GM18498 (cell line): Measurements from ENCODE around the gene TTLL10.
"Not testable (repeated sequence)": the region's sequence is repeated elsewhere in the genome, so short reads cannot be mapped to it uniquely, and the experiment has no call there.

Experiments
- ATAC-seq: cut with Tn5 transposase; IDR thresholded peaks from one replicate; pipeline ENCODE4 v1.9.1; 2021; ENCODE audit warnings: mild to moderate bottlenecking, moderate library complexity; ENCODE audit not compliant: unreplicated experiment

The TTLL10 gene

DNA sequence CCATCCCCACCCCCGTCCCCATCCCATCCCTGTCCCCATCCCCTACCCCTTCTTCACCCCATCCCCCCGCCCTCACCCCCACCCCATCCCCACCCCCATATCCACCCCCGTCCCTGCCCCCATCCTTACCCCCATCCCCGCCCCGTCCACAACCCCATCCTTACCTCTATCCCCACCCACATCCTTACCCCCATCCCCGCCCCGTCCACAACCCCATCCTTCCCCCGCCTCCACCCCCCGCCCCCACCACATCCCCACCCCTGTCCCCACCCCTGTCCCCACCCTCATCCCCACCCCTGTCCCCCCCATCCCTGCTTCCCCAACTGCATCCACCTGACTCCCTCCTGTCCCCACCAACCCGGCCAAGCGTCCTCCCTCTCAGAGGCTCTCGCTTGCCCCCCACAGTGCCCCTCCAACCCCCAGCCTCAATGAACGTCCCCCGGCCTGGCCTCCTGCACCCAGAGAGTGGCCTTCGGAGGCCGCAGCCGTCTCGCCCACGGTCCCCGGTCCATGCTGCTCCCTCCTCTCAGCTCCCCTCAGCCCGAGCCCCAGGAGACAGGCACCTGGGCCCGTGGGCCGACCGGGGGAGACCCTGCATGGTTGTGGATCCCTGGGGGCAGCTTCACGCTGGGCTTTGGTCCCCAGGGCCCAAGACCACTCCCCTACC is 32.3 kb upstream of the TTLL10 start:
- no peak for ATAC-seq

DNA sequence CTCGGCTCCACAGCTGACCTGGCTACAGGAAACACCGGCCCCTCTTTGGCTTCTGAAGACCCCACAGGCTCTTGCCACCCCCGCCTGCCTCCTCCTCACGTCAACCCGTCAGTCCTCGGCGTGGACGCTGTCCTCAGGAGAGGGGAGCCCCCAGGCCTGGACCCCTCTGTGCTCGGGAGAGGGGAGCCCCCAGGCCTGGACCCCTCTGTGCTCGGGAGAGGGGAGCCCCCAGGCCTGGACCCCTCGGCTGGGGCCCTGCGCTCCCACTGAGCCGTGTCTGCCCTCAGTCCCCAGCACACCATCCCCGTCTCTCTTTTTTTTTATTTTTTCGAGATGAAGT is 31.8 kb upstream of the TTLL10 start:
- no peak for ATAC-seq

GRCh38 chr1:1142352-1142751 is 31.3 kb upstream of the TTLL10 start:
- ATAC-seq: not testable (repeated sequence)

- ATAC-seq: no peak
These were observed 30.8 kb upstream of the TTLL10 start for GRCh38 chr1:1142844-1143243.

DNA sequence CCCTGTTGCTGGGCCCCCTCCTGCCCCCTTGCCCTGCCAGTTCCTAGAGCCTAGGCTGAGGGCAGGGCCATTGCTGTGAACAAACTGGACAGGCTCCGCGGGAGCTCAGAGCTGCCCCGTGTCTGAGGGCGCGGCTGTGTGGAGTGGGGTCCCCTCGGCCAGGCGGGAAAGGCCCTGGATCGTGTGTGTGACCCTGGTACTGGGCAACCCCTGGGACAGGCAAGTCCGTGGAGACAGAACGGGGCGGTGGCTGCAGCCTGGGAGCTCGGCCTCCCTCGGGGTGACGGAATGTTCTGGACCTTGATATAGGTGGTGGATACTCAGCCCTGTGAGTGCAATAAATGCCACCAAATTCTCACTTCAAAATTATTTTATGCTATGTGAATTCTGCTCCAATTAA is 30.0 kb upstream of the TTLL10 start:
- ATAC-seq: no peak

GRCh38 chr1:1144122-1144842 is 29.4 kb upstream of the TTLL10 start:
- ATAC-seq: no peak

- ATAC-seq: no peak
These were observed 28.7 kb upstream of the TTLL10 start for GRCh38 chr1:1144843-1145546.

- ATAC-seq: no peak
These were observed 28.1 kb upstream of the TTLL10 start for GRCh38 chr1:1145547-1145914.

DNA sequence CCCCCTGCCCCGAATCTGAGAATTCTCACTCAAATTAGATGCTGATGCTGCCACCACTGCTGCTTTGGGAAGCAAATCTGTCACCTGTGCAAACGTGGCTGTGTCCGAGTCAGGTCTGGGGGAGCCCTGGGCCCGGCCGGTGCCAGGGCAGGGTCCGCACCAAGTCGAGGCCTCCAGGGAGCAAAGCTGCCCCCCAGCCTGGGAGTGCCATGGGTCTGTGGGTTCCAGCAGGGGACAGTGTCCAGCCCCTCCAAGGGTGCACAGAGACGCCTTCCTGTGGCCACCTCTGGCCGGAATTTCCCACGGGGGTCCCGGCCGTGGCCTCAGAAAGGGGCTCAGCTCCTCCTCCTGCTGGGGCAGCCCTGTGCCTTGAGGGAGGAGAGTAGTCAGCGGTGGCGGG is 27.7 kb upstream of the TTLL10 start:
- no peak for ATAC-seq

GRCh38 chr1:1146596-1146995 is 27.1 kb upstream of the TTLL10 start:
- no peak for ATAC-seq

- ATAC-seq: no peak
These were observed 25.6 kb upstream of the TTLL10 start for GRCh38 chr1:1148061-1148460.

GRCh38 chr1:1148569-1148968 is 25.1 kb upstream of the TTLL10 start:
- no peak for ATAC-seq

- ATAC-seq: no peak
These were observed 24.3 kb upstream of the TTLL10 start for GRCh38 chr1:1149416-1149815.

DNA sequence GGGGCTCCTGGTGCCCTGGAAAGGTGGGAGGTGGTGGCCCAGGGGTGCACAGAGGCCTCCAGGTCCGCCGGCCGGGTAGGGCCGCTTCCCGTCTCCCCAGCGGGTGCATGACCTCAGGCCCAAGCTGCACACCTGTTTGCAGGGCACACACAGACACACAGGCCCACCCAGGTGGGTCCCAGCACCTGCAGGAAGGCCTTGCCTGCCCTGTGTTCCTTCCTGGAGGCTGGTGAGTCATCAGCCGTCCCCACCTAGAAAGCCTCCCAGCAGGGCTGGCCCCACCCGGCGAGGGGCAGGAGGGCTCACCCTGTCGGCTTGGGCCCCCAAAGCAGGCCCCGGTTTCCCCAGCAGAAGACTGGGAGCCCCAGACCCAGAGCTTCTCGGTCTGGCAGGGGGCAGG is 23.6 kb upstream of the TTLL10 start:
- no peak for ATAC-seq

DNA sequence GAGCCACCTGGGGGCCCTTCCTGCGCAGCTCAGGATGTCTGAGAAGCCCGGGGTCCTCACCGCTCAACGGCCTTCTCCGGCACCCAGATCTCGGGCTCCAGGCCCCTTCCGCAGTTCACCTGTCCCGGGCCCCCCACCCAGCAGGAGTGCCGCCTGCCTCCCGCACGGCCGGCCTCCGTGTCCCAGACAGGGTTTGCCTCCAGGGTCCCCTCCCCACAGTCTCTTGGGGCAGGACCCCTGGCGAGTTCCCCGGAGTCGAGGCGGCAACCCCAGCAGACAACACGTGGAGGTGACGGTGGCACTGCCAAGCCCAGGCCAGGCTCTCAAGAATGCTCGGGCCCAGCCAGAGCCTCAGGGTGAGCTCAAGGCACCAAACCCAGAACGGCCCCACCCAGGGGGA is 22.4 kb upstream of the TTLL10 start:
- ATAC-seq: no peak

- not testable (repeated sequence) for ATAC-seq
These were observed 21.2 kb upstream of the TTLL10 start for GRCh38 chr1:1152431-1152830.

GRCh38 chr1:1153215-1153614 is 20.5 kb upstream of the TTLL10 start:
- not testable (repeated sequence) for ATAC-seq

DNA sequence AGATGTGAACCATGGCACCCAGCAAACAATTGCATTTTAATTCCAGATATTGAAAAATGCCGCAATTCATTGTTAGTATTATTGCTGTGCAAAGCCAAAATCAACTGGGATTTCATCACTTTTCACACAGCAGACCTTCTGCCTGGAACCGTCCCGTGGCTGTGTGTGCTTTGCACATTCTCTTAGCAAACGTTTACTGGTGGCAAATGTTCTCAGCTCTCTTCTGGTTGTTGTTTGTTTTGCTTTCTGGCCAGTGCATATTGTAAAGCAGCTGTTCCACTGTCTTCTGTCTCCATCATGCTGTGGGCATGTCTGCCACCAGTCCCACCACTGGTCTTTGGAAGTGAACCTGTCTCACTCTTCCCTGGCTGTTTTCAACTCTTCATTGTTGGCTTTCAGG is 19.8 kb upstream of the TTLL10 start:
- ATAC-seq: no peak

- ATAC-seq: no peak
These were observed 18.4 kb upstream of the TTLL10 start for GRCh38 chr1:1155258-1155657.

- no peak for ATAC-seq
These were observed 17.3 kb upstream of the TTLL10 start for GRCh38 chr1:1156140-1157032.

DNA sequence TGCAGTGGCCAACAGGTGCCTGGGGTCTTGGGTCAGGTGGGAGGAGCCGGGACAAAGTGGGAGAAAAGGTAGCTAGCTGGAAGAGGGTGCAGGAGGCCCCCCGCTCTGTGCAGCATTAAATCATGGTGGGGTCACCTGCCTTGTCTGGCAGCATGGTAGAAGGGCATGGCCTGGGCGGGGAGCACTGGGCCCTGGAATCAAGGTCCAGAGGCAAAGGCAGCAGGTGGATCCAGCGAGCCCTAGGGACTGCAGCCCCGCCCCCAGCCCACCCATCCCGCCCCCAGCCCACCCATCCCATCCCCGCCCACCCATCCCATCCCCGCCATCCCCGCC is 16.7 kb upstream of the TTLL10 start:
- ATAC-seq: no peak
